ENCODE data around the gene GABRG2.
"Not testable (repeated sequence)": the region's sequence is repeated elsewhere in the genome, so short reads cannot be mapped to it uniquely, and the experiment has no call there.

Gene GABRG2

GRCh38 chr5:162067655-162068411 is at the start of gene GABRG2:
Gene GABRG2, plus strand, starts transcription at chr5:162067773. Its CDS starts 227 bp downstream, at chr5:162068000.
- no peak for DNase-seq

GRCh38 chr5:162025312-162025711 is 42.3 kb upstream of the GABRG2 start:
- no peak for DNase-seq

- peak; percentile 6 for DNase-seq
These were observed 40.8 kb upstream of the GABRG2 start for GRCh38 chr5:162026803-162027202.

- no peak for DNase-seq
These were observed 30.1 kb upstream of the GABRG2 start for GRCh38 chr5:162037431-162037830.

- no peak for DNase-seq
These were observed 20.3 kb upstream of the GABRG2 start for GRCh38 chr5:162047279-162047678.

GRCh38 chr5:162052676-162053075 is 14.9 kb upstream of the GABRG2 start:
- DNase-seq = no peak

- DNase-seq = not testable (repeated sequence)
These were observed 12.5 kb upstream of the GABRG2 start for GRCh38 chr5:162055095-162055494.

GRCh38 chr5:162067162-162067561 is 411 bp upstream of the GABRG2 start:
- no peak for DNase-seq

- DNase-seq = no peak
These were observed 839 bp downstream of the GABRG2 start for GRCh38 chr5:162068412-162068811.

GRCh38 chr5:162068936-162069335 is 1.4 kb downstream of the GABRG2 start:
- DNase-seq = no peak

- no peak for DNase-seq
These were observed 11.2 kb downstream of the GABRG2 start for GRCh38 chr5:162078805-162079204.

GRCh38 chr5:162091336-162091735 is 23.8 kb downstream of the GABRG2 start:
- DNase-seq = no peak

GRCh38 chr5:162096448-162096847 is 28.9 kb downstream of the GABRG2 start:
- DNase-seq = no peak

- DNase-seq = no peak
These were observed 40.0 kb downstream of the GABRG2 start for GRCh38 chr5:162107591-162107990.

GRCh38 chr5:162119801-162120200 is 52.2 kb downstream of the GABRG2 start:
- no peak for DNase-seq

- no peak for DNase-seq
These were observed 60.5 kb downstream of the GABRG2 start for GRCh38 chr5:162128117-162128516.

GRCh38 chr5:162132348-162132747 is 64.8 kb downstream of the GABRG2 start:
- DNase-seq = no peak

- DNase-seq = no peak
These were observed 71.6 kb downstream of the GABRG2 start for GRCh38 chr5:162139190-162139589.

GRCh38 chr5:162154242-162154641 is 86.7 kb downstream of the GABRG2 start:
- no peak for DNase-seq

- DNase-seq = no peak
These were observed 92.8 kb downstream of the GABRG2 start for GRCh38 chr5:162160401-162160800.

- DNase-seq = no peak
These were observed 96.1 kb downstream of the GABRG2 start for GRCh38 chr5:162163663-162164062.

- DNase-seq = no peak
These were observed 106.9 kb downstream of the GABRG2 start for GRCh38 chr5:162174358-162174974.

GRCh38 chr5:162187371-162187770 is 119.8 kb downstream of the GABRG2 start:
- no peak for DNase-seq

- no peak for DNase-seq
These were observed 122.1 kb downstream of the GABRG2 start for GRCh38 chr5:162189719-162190118.

GRCh38 chr5:162193012-162193411 is 125.4 kb downstream of the GABRG2 start:
- no peak for DNase-seq
